ENCODE measurements around the gene STAT5A. TPM values are rescaled to one million over a fixed set of nuclear protein-coding genes. Genes with fewer than 3 reads are reported as not detected.

The STAT5A gene
- total RNA-seq, 1 donor from 2014 or later = 140 TPM

Other genes starting within 250 kb of the STAT5A start
- 3.1 and 4.5 TPM in 2 replicates for gene C17orf113, start 237.9 kb upstream of the STAT5A start, total RNA-seq
- 16.7 and 17.0 TPM in 2 replicates for gene ZNF385C, start 190.0 kb upstream of the STAT5A start, total RNA-seq
- gene DHX58, start 175.8 kb upstream of the STAT5A start, total RNA-seq = 21.9 and 22.4 TPM in 2 replicates
- 33.4 and 40.1 TPM in 2 replicates for gene KAT2A, start 167.1 kb upstream of the STAT5A start, total RNA-seq
- gene HSPB9, start 165.7 kb upstream of the STAT5A start, total RNA-seq = not detected in 2 replicates
- 79.1 and 82.2 TPM in 2 replicates for gene RAB5C, start 133.5 kb upstream of the STAT5A start, total RNA-seq
- 0.59 and 0.80 TPM in 2 replicates for gene KCNH4, start 107.4 kb upstream of the STAT5A start, total RNA-seq
- gene HCRT, start 103.0 kb upstream of the STAT5A start, total RNA-seq = not detected in 2 replicates
- gene GHDC, start 94.0 kb upstream of the STAT5A start, total RNA-seq = 26.5 and 29.1 TPM in 2 replicates
- gene STAT5B, start 12.1 kb upstream of the STAT5A start, total RNA-seq = 80.3 and 82.6 TPM in 2 replicates
- 211 and 233 TPM in 2 replicates for gene STAT3, start 99.9 kb downstream of the STAT5A start, total RNA-seq
- gene CAVIN1, start 134.8 kb downstream of the STAT5A start, total RNA-seq = 0.10 and 0.20 TPM in 2 replicates
- gene ATP6V0A1, start 170.4 kb downstream of the STAT5A start, total RNA-seq = 71.5 and 75.6 TPM in 2 replicates
- 27.8 and 33.9 TPM in 2 replicates for gene NAGLU, start 247.7 kb downstream of the STAT5A start, total RNA-seq

Data from activated B cell treated with CpG ODN at 0.5 μM for 24 hours (primary cell).